ENCODE data around the gene PRKG1. TPM values are rescaled to one million over a fixed set of nuclear protein-coding genes. Genes with fewer than 3 reads are reported as not detected.

Gene PRKG1
- total and polyA plus RNA-seq, 4 donors = 0.46 to 5.1 (median 1.5) TPM

DNA sequence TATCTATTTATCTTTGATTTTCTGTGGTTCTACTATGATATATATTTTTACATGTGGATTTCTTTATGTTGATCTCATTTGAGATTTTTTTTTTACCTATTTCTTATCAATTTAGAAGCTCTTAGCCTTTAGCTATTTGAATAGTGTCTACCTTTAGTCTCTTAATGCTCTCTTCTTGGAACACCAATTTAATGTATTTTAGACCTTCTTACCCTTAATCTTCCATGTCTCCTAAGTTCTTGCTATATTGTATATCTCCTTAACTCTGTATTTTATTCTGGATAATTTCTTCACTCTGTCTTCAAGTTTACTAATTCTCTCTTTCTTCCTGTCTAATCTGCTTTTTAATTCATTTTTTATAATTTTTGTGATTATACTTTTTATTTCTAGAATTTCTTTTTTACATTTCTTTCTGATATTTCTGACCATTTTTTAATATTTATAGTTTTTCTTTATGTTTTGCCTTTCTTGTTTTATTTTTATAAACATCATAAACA is 597.8 kb downstream of the PRKG1 start:
- Histone ChIP-seq H3K36me3 (ENCODE audit: control insufficient read depth in 4 of 4, insufficient read depth in 3 of 4, low read depth in 1 of 4, low read length in 3 of 4) (no peaks in the 10 kb centered on the region), H3K27ac (ENCODE audit: low read depth in 1 of 2, low read length in 2 of 2) (no peak overlapping the region), H3K9ac (ENCODE audit: low read depth in 1 of 2, low read length in 2 of 2) (no peak overlapping the region), H3K27me3 (ENCODE audit: control insufficient read depth in 4 of 4, insufficient read depth in 4 of 4, low read length in 3 of 4) (peaks cover 0 to 3% (median 0%) of the 10 kb centered on the region in 4 donors), H3K4me1 (ENCODE audit: control insufficient read depth in 4 of 4, insufficient read depth in 4 of 4, low read length in 3 of 4) (no peaks in the 10 kb centered on the region), H3K4me3 (ENCODE audit: low read depth in 1 of 3, low read length in 3 of 3) (no peak overlapping the region), H3K9me3 (ENCODE audit: control insufficient read depth in 4 of 4, low read length in 3 of 4) (no peaks in the 10 kb centered on the region)
- no peak for DNase-seq (ENCODE audit: low spot score)
- no peak for TF ChIP-seq GABPA (IDR thresholded peaks at IDR 0.05 in 1 of 2, conservative IDR thresholded peaks at IDR 0.05 in 1 of 2)
- TF ChIP-seq YY1 (IDR thresholded peaks at IDR 0.05) = no peak
- TF ChIP-seq, protein P1, sequence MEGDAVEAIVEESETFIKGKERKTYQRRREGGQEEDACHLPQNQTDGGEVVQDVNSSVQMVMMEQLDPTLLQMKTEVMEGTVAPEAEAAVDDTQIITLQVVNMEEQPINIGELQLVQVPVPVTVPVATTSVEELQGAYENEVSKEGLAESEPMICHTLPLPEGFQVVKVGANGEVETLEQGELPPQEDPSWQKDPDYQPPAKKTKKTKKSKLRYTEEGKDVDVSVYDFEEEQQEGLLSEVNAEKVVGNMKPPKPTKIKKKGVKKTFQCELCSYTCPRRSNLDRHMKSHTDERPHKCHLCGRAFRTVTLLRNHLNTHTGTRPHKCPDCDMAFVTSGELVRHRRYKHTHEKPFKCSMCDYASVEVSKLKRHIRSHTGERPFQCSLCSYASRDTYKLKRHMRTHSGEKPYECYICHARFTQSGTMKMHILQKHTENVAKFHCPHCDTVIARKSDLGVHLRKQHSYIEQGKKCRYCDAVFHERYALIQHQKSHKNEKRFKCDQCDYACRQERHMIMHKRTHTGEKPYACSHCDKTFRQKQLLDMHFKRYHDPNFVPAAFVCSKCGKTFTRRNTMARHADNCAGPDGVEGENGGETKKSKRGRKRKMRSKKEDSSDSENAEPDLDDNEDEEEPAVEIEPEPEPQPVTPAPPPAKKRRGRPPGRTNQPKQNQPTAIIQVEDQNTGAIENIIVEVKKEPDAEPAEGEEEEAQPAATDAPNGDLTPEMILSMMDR (IDR thresholded peaks at IDR 0.05; ENCODE audit: low read depth, low read length, missing input control) = no peak
- TF ChIP-seq RAD21 (IDR thresholded peaks at IDR 0.05) = no peak
- no peak for TF ChIP-seq JUND (IDR thresholded peaks at IDR 0.05)
- no peak for TF ChIP-seq EGR1 (IDR thresholded peaks at IDR 0.05; ENCODE audit: low read depth in 2 of 2)
- no peak for TF ChIP-seq NR2F2 (IDR thresholded peaks at IDR 0.05)
- TF ChIP-seq FOXA2 (IDR thresholded peaks at IDR 0.05) = no peak
- no peak for TF ChIP-seq FOXA1 (IDR thresholded peaks at IDR 0.05)
- no peak for TF ChIP-seq TAF1 (conservative IDR thresholded peaks at IDR 0.05)
- TF ChIP-seq, protein P2, sequence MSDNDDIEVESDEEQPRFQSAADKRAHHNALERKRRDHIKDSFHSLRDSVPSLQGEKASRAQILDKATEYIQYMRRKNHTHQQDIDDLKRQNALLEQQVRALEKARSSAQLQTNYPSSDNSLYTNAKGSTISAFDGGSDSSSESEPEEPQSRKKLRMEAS (IDR thresholded peaks at IDR 0.05) = no peak
- no peak for TF ChIP-seq HNF4G (IDR thresholded peaks at IDR 0.05)
- TF ChIP-seq, protein P3, sequence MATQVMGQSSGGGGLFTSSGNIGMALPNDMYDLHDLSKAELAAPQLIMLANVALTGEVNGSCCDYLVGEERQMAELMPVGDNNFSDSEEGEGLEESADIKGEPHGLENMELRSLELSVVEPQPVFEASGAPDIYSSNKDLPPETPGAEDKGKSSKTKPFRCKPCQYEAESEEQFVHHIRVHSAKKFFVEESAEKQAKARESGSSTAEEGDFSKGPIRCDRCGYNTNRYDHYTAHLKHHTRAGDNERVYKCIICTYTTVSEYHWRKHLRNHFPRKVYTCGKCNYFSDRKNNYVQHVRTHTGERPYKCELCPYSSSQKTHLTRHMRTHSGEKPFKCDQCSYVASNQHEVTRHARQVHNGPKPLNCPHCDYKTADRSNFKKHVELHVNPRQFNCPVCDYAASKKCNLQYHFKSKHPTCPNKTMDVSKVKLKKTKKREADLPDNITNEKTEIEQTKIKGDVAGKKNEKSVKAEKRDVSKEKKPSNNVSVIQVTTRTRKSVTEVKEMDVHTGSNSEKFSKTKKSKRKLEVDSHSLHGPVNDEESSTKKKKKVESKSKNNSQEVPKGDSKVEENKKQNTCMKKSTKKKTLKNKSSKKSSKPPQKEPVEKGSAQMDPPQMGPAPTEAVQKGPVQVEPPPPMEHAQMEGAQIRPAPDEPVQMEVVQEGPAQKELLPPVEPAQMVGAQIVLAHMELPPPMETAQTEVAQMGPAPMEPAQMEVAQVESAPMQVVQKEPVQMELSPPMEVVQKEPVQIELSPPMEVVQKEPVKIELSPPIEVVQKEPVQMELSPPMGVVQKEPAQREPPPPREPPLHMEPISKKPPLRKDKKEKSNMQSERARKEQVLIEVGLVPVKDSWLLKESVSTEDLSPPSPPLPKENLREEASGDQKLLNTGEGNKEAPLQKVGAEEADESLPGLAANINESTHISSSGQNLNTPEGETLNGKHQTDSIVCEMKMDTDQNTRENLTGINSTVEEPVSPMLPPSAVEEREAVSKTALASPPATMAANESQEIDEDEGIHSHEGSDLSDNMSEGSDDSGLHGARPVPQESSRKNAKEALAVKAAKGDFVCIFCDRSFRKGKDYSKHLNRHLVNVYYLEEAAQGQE (IDR thresholded peaks at IDR 0.05) = no peak

DNA sequence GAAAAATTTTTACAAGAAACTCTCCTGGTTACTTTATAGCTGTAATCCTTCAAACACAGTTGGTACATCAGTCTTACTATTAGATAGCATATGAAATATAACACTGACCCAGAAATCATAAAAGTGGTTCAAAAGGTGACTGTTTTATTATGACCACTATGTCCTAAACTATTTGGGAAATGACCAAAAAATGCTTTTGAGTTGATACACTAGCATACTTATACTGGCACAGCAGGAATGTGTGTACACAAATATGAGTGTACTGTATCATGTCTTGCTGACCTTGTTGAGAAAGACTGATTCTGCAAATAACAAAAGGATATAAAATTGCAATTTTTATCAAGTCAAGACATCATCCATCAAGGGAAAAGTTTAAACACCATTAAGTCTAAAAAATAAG is 600.8 kb downstream of the PRKG1 start:
- TF ChIP-seq RXRA (IDR thresholded peaks at IDR 0.05) (no peak), RAD21 (IDR thresholded peaks at IDR 0.05) (no peak), HNF4A (conservative IDR thresholded peaks at IDR 0.05) (no peak), FOXA2 (IDR thresholded peaks at IDR 0.05) (no peak), GABPA (IDR thresholded peaks at IDR 0.05 in 1 of 2, conservative IDR thresholded peaks at IDR 0.05 in 1 of 2) (no peak), HNF4G (IDR thresholded peaks at IDR 0.05) (no peak), JUND (IDR thresholded peaks at IDR 0.05) (no peak), TAF1 (conservative IDR thresholded peaks at IDR 0.05) (no peak)
- TF ChIP-seq, protein P1 (IDR thresholded peaks at IDR 0.05; ENCODE audit: low read depth, low read length, missing input control) = no peak
- Histone ChIP-seq H3K9me3 (ENCODE audit: control insufficient read depth in 4 of 4, low read length in 3 of 4) (no peaks in the 10 kb centered on the region), H3K4me3 (ENCODE audit: low read depth in 1 of 3, low read length in 3 of 3) (no peak overlapping the region), H3K9ac (ENCODE audit: low read depth in 1 of 2, low read length in 2 of 2) (no peak overlapping the region), H3K27me3 (ENCODE audit: control insufficient read depth in 4 of 4, insufficient read depth in 4 of 4, low read length in 3 of 4) (peaks cover 0 to 2% (median 0%) of the 10 kb centered on the region in 4 donors), H3K27ac (ENCODE audit: low read depth in 1 of 2, low read length in 2 of 2) (no peak overlapping the region), H3K36me3 (ENCODE audit: control insufficient read depth in 4 of 4, insufficient read depth in 3 of 4, low read depth in 1 of 4, low read length in 3 of 4) (no peaks in the 10 kb centered on the region), H3K4me1 (ENCODE audit: control insufficient read depth in 4 of 4, insufficient read depth in 4 of 4, low read length in 3 of 4) (no peaks in the 10 kb centered on the region)
- DNase-seq (ENCODE audit: low spot score) = no peak
